ENCODE data around the gene COL3A1.

The COL3A1 gene

DNA sequence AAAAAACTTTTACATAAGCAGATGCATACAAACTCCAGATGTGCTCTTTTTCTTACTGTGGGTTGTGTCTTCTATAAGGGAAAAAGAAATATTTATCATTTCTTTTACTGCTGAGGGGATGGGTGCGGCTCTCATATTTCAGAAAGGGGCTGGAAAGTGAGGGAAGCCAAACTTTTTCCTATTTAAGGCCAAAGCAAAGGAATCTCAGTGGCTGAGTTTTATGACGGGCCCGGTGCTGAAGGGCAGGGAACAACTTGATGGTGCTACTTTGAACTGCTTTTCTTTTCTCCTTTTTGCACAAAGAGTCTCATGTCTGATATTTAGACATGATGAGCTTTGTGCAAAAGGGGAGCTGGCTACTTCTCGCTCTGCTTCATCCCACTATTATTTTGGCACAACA lies at the start of gene COL3A1:
Gene COL3A1 (plus strand): TSS at position 210 of the 400 bp plus-strand sequence. CDS start 117 bp downstream, at position 327.
- H3K4me1 ChIP-seq (ENCODE audit: control insufficient read depth, insufficient read depth, low read length), result peaks cover 2% of the 10 kb centered on the region; the same call in 1 of the 2 replicates
- peak within 1 kb of the TSS; percentile 17; the same call in 1 of the 2 replicates for H3K4me3 ChIP-seq (ENCODE audit: low read depth, low read length)
- no peaks in the 10 kb centered on the region for H3K36me3 ChIP-seq (ENCODE audit: control insufficient read depth, insufficient read depth, low read length)
- peak within 1 kb of the TSS; percentile 7; the same call in 1 of the 2 replicates for H3K9ac ChIP-seq (ENCODE audit: low read depth, low read length)
- H3K27me3 ChIP-seq (ENCODE audit: control insufficient read depth, insufficient read depth, low read length), result no peaks in the 10 kb centered on the region
- no peaks in the 10 kb centered on the region for H3K9me3 ChIP-seq (ENCODE audit: control insufficient read depth, insufficient read depth, low read length)
- H3K27ac ChIP-seq (ENCODE audit: low read depth, low read length), result no peak within 1 kb of the TSS

GRCh38 chr2:188928643-188929042 lies 45.5 kb upstream of the COL3A1 start:
- no peaks in the 10 kb centered on the region for H3K27me3 ChIP-seq (ENCODE audit: control insufficient read depth, insufficient read depth, low read length)
- no peaks in the 10 kb centered on the region for H3K9me3 ChIP-seq (ENCODE audit: control insufficient read depth, insufficient read depth, low read length)
- no peak overlapping the region for H3K27ac ChIP-seq (ENCODE audit: low read depth, low read length)
- no peak overlapping the region for H3K9ac ChIP-seq (ENCODE audit: low read depth, low read length)
- H3K36me3 ChIP-seq (ENCODE audit: control insufficient read depth, insufficient read depth, low read length), result no peaks in the 10 kb centered on the region
- H3K4me3 ChIP-seq (ENCODE audit: low read depth, low read length), result no peak overlapping the region
- H3K4me1 ChIP-seq (ENCODE audit: control insufficient read depth, insufficient read depth, low read length), result peaks cover 3% of the 10 kb centered on the region; the same call in 1 of the 2 replicates

DNA sequence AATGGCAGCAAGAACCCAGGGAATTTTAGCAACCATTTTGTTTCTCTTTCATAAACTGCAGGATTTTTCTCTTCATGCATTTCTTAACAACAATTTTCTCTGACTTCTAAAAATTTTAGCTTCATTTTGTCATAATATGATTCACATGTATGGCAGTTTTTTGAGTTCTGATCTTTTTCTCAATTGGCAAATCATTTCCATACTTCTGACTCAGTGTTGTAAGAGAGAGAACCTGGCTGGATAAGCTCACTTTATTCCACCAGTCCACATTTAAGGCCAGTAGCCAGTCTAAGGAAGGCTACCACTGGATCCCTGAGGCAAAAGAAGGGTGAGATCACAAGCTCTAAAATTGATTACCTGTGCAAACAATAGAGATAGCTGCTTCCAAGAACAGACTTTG lies 42.8 kb upstream of the COL3A1 start:
- Histone ChIP-seq H3K4me1 (ENCODE audit: control insufficient read depth, insufficient read depth, low read length) (peaks cover 3% of the 10 kb centered on the region; the same call in 1 of the 2 replicates), H3K9me3 (ENCODE audit: control insufficient read depth, insufficient read depth, low read length) (no peaks in the 10 kb centered on the region), H3K36me3 (ENCODE audit: control insufficient read depth, insufficient read depth, low read length) (no peaks in the 10 kb centered on the region), H3K27me3 (ENCODE audit: control insufficient read depth, insufficient read depth, low read length) (no peaks in the 10 kb centered on the region), H3K27ac (ENCODE audit: low read depth, low read length) (no peak overlapping the region), H3K9ac (ENCODE audit: low read depth, low read length) (no peak overlapping the region), H3K4me3 (ENCODE audit: low read depth, low read length) (no peak overlapping the region)

GRCh38 chr2:188937228-188938220 lies 36.6 kb upstream of the COL3A1 start:
- no peak overlapping the region for H3K27ac ChIP-seq (ENCODE audit: low read depth, low read length)
- H3K4me1 ChIP-seq (ENCODE audit: control insufficient read depth, insufficient read depth, low read length), result no peaks in the 10 kb centered on the region
- H3K36me3 ChIP-seq (ENCODE audit: control insufficient read depth, insufficient read depth, low read length), result no peaks in the 10 kb centered on the region
- no peak overlapping the region for H3K4me3 ChIP-seq (ENCODE audit: low read depth, low read length)
- no peak overlapping the region for H3K9ac ChIP-seq (ENCODE audit: low read depth, low read length)
- no peaks in the 10 kb centered on the region for H3K27me3 ChIP-seq (ENCODE audit: control insufficient read depth, insufficient read depth, low read length)
- no peaks in the 10 kb centered on the region for H3K9me3 ChIP-seq (ENCODE audit: control insufficient read depth, insufficient read depth, low read length)

- Histone ChIP-seq H3K4me3 (ENCODE audit: low read depth, low read length) (no peak overlapping the region), H3K27ac (ENCODE audit: low read depth, low read length) (no peak overlapping the region), H3K9me3 (ENCODE audit: control insufficient read depth, insufficient read depth, low read length) (peaks cover 5% of the 10 kb centered on the region; the same call in 1 of the 2 replicates)
These were observed 34.0 kb upstream of the COL3A1 start for GRCh38 chr2:188940171-188940570.

DNA sequence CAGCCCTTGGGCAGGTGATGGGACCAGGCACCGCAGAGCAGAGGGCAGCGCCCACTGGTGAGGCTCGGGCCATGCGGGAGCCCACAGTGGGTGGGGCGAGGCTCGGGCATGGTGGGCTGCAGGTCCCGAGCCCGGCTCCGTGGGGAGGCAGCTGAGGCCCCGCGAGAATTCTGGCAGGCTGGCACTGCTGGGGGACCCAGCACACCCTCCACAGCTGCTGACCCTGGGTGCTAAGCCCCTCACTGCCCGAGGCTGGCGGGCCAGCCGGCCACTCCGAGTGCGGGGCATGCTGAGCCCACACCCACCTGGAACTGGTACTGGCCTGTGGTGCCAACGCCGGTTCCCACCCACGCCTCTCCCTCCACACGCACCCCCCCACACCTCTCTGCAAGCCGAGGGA lies 29.7 kb upstream of the COL3A1 start:
- no peak overlapping the region for H3K9ac ChIP-seq (ENCODE audit: low read depth, low read length)
- H3K4me1 ChIP-seq (ENCODE audit: control insufficient read depth, insufficient read depth, low read length), result no peaks in the 10 kb centered on the region
- H3K27ac ChIP-seq (ENCODE audit: low read depth, low read length), result no peak overlapping the region
- H3K27me3 ChIP-seq (ENCODE audit: control insufficient read depth, insufficient read depth, low read length), result no peaks in the 10 kb centered on the region
- peaks cover 8% of the 10 kb centered on the region for H3K9me3 ChIP-seq (ENCODE audit: control insufficient read depth, insufficient read depth, low read length)
- no peak overlapping the region for H3K4me3 ChIP-seq (ENCODE audit: low read depth, low read length)
- no peaks in the 10 kb centered on the region for H3K36me3 ChIP-seq (ENCODE audit: control insufficient read depth, insufficient read depth, low read length)

More at GRCh38 chr2:188940171-188940570, 34.0 kb upstream of the COL3A1 start:
- H3K27me3 ChIP-seq (ENCODE audit: control insufficient read depth, insufficient read depth, low read length), result no peaks in the 10 kb centered on the region
- H3K9ac ChIP-seq (ENCODE audit: low read depth, low read length), result no peak overlapping the region
- H3K4me1 ChIP-seq (ENCODE audit: control insufficient read depth, insufficient read depth, low read length), result no peaks in the 10 kb centered on the region
- no peaks in the 10 kb centered on the region for H3K36me3 ChIP-seq (ENCODE audit: control insufficient read depth, insufficient read depth, low read length)

DNA sequence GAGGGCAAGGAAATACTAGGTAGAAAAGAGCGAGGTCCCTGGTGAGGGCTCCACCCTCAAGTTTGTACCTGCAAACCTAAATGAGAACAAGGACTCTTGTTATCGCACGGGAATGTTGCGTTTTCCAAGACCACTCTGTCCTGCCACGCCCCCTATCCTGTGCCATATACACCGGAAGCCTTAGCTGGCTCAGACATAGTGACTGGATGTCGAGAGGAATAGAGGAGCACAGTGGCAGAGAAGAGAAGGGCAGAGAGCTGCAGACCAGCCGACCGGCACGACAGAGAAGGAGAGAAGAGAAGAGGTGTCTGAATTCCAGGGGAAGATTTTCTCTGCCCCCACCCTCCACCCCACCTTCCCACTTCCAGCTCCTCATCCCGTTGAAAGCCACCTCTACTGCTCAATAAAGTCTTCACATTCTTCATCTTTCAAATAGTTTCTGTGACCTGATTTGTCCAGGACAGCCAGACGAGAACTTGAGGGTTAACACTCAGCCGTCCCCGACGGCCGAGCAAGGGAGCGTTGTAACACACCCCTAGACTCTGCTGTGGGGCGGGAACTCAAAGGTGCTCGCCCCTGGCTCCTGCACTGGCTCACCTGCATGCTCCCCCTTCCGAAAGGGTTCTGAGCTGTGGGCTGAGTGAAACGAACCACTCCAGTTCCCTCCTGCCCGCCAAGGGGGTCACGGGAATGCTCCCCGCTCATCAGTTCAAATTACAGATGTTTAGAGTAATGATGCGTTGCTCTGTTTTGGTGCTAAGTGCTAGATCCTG lies 24.9 kb upstream of the COL3A1 start:
- Histone ChIP-seq H3K9ac (ENCODE audit: low read depth, low read length) (no peak overlapping the region), H3K27me3 (ENCODE audit: control insufficient read depth, insufficient read depth, low read length) (no peaks in the 10 kb centered on the region)

GRCh38 chr2:188952901-188953300 lies 21.3 kb upstream of the COL3A1 start:
- Histone ChIP-seq H3K27ac (ENCODE audit: low read depth, low read length) (no peak overlapping the region), H3K36me3 (ENCODE audit: control insufficient read depth, insufficient read depth, low read length) (no peaks in the 10 kb centered on the region), H3K9ac (ENCODE audit: low read depth, low read length) (no peak overlapping the region), H3K9me3 (ENCODE audit: control insufficient read depth, insufficient read depth, low read length) (no peaks in the 10 kb centered on the region), H3K4me1 (ENCODE audit: control insufficient read depth, insufficient read depth, low read length) (no peaks in the 10 kb centered on the region), H3K4me3 (ENCODE audit: low read depth, low read length) (no peak overlapping the region), H3K27me3 (ENCODE audit: control insufficient read depth, insufficient read depth, low read length) (no peaks in the 10 kb centered on the region)

More for the DNA sequence above, 24.9 kb upstream of the COL3A1 start:
- Histone ChIP-seq H3K36me3 (ENCODE audit: control insufficient read depth, insufficient read depth, low read length) (no peaks in the 10 kb centered on the region), H3K4me3 (ENCODE audit: low read depth, low read length) (no peak overlapping the region), H3K9me3 (ENCODE audit: control insufficient read depth, insufficient read depth, low read length) (peaks cover 2% of the 10 kb centered on the region; the same call in 1 of the 2 replicates), H3K27ac (ENCODE audit: low read depth, low read length) (no peak overlapping the region), H3K4me1 (ENCODE audit: control insufficient read depth, insufficient read depth, low read length) (no peaks in the 10 kb centered on the region)

- Histone ChIP-seq H3K27me3 (ENCODE audit: control insufficient read depth, insufficient read depth, low read length) (no peaks in the 10 kb centered on the region), H3K4me1 (ENCODE audit: control insufficient read depth, insufficient read depth, low read length) (no peaks in the 10 kb centered on the region), H3K9ac (ENCODE audit: low read depth, low read length) (no peak overlapping the region), H3K27ac (ENCODE audit: low read depth, low read length) (no peak overlapping the region), H3K4me3 (ENCODE audit: low read depth, low read length) (no peak overlapping the region), H3K9me3 (ENCODE audit: control insufficient read depth, insufficient read depth, low read length) (no peaks in the 10 kb centered on the region), H3K36me3 (ENCODE audit: control insufficient read depth, insufficient read depth, low read length) (no peaks in the 10 kb centered on the region)
These were observed 17.9 kb upstream of the COL3A1 start for GRCh38 chr2:188956290-188956689.

DNA sequence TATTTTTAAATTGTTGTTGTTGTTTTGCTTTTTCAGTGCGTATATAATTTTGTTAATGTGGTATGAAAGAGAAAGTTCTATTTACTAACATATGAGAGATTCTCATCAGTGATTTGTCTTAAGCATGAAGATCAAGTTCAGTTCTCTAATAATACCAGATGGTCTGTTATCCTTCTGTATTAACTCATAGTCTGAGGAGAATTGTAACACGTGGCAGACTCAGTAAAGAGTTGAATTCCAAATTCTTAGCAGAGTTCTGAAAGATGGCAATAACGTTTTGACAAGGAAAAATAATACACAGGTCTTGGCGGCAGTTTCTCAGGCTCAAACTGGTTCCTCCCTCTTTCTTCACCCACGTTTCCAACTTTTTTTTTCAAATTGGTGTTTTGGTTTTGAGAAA lies 17.2 kb upstream of the COL3A1 start:
- Histone ChIP-seq H3K27ac (ENCODE audit: low read depth, low read length) (no peak overlapping the region), H3K36me3 (ENCODE audit: control insufficient read depth, insufficient read depth, low read length) (no peaks in the 10 kb centered on the region), H3K4me1 (ENCODE audit: control insufficient read depth, insufficient read depth, low read length) (no peaks in the 10 kb centered on the region), H3K9me3 (ENCODE audit: control insufficient read depth, insufficient read depth, low read length) (no peaks in the 10 kb centered on the region), H3K4me3 (ENCODE audit: low read depth, low read length) (no peak overlapping the region), H3K27me3 (ENCODE audit: control insufficient read depth, insufficient read depth, low read length) (no peaks in the 10 kb centered on the region), H3K9ac (ENCODE audit: low read depth, low read length) (no peak overlapping the region)
